ENCODE measurements around the gene GEMIN4.
"Not testable (repeated sequence)": the region's sequence is repeated elsewhere in the genome, so short reads cannot be mapped to it uniquely, and the experiment has no call there.

DNA sequence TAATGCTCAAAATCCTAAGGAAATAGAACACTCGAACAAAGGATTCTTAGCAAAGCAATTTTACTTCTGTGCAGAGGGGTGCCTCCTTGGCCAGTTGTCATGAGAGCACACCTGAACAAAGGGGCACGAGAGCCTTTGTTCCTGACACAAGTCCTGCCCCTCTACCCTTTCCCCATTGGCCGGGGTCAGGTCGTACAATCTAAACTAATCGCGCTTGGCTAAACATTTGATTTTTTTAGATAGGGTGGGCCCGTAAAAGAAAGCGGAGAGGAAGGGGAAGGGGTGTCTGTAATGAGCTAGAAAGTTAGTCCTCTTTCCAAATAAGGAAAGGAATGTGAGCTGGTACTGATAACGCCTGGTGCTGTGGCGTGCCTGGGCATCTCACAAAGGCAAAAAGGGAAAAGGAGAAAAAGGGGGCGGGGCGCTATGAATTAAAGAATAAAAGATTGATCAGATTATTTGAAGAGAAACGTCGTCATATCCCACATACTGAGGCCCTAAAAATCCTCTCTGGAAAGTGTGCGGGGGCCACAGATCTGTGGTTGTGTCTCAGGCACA is 4.0 kb upstream of the GEMIN4 start:
- not testable (repeated sequence) for TF ChIP-seq POLR2A (IDR thresholded peaks at IDR 0.05; ENCODE audit: low read depth, low read length); CEBPB (IDR thresholded peaks at IDR 0.05; ENCODE audit: low read depth, low read length); MXI1 (IDR thresholded peaks at IDR 0.05; ENCODE audit: borderline replicate concordance, low read depth, low read length); RCOR1 (IDR thresholded peaks at IDR 0.05; ENCODE audit: insufficient replicate concordance, low read length); CHD1 (IDR thresholded peaks at IDR 0.05; ENCODE audit: low read depth, low read length)
- TF ChIP-seq, protein P1, sequence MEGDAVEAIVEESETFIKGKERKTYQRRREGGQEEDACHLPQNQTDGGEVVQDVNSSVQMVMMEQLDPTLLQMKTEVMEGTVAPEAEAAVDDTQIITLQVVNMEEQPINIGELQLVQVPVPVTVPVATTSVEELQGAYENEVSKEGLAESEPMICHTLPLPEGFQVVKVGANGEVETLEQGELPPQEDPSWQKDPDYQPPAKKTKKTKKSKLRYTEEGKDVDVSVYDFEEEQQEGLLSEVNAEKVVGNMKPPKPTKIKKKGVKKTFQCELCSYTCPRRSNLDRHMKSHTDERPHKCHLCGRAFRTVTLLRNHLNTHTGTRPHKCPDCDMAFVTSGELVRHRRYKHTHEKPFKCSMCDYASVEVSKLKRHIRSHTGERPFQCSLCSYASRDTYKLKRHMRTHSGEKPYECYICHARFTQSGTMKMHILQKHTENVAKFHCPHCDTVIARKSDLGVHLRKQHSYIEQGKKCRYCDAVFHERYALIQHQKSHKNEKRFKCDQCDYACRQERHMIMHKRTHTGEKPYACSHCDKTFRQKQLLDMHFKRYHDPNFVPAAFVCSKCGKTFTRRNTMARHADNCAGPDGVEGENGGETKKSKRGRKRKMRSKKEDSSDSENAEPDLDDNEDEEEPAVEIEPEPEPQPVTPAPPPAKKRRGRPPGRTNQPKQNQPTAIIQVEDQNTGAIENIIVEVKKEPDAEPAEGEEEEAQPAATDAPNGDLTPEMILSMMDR (conservative IDR thresholded peaks at IDR 0.05; ENCODE audit: low read depth, low read length), result not testable (repeated sequence)
- TF ChIP-seq, protein P2, sequence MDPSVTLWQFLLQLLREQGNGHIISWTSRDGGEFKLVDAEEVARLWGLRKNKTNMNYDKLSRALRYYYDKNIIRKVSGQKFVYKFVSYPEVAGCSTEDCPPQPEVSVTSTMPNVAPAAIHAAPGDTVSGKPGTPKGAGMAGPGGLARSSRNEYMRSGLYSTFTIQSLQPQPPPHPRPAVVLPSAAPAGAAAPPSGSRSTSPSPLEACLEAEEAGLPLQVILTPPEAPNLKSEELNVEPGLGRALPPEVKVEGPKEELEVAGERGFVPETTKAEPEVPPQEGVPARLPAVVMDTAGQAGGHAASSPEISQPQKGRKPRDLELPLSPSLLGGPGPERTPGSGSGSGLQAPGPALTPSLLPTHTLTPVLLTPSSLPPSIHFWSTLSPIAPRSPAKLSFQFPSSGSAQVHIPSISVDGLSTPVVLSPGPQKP (IDR thresholded peaks at IDR 0.05; ENCODE audit: borderline replicate concordance, low read depth, low read length), result not testable (repeated sequence)
- TF ChIP-seq, protein P3, sequence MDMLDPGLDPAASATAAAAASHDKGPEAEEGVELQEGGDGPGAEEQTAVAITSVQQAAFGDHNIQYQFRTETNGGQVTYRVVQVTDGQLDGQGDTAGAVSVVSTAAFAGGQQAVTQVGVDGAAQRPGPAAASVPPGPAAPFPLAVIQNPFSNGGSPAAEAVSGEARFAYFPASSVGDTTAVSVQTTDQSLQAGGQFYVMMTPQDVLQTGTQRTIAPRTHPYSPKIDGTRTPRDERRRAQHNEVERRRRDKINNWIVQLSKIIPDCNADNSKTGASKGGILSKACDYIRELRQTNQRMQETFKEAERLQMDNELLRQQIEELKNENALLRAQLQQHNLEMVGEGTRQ (IDR thresholded peaks at IDR 0.05; ENCODE audit: low read depth, low read length), result not testable (repeated sequence)

Measured in IMR-90 (cell line).